OCI-LY3 (cell line): ENCODE data around the gene PLAC9.

Experiments
- EZH2phosphoT487 ChIP-seq: fragments of 200-600 bp; shearing (Covaris generic); IDR thresholded peaks from 2 replicates; pipeline ENCODE4 v1.6.1; 2018; ENCODE audit warnings: antibody characterized with exemption, mixed run types, low read depth
- TF ChIP-seq, protein P1 (sequence below): fragments of 200-600, 300-600 bp; sonication (generic); IDR thresholded peaks from 2 replicates; pipeline ENCODE4 v1.5.1; 2014; ENCODE audit warnings: antibody characterized with exemption, low read length, low read depth

DNA sequence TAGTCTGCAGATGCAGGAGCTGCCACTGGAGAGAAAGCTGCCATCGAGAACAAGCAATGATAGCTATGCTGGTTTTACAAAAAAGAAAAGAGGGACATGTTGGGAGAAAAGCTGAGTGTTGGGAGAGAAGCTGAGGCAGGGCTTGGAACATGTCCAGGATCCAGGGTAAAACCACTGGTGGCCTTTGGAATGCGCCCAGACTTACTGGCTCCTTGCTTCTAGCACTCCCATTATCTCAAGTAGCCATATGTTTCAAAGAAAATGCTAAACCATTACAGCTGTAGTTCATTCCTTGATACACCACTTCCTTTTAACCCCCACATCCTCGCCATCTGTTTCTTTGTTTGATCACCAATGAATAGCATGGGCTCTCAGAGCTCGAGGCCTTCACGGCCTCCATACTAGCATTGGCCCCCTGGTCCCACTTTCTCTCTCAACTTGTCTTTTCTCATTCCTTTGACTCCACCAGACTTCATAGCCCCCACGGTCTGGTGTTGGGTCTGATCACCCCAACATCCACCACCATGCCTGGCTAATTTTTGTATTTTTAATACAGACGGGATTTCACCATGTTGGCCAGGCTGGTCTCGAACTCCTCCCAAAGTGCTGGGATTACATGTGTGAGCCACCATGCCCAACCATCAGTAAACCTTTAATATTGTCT lies 23.8 kb upstream of the PLAC9 start:
- TF ChIP-seq, protein P1, sequence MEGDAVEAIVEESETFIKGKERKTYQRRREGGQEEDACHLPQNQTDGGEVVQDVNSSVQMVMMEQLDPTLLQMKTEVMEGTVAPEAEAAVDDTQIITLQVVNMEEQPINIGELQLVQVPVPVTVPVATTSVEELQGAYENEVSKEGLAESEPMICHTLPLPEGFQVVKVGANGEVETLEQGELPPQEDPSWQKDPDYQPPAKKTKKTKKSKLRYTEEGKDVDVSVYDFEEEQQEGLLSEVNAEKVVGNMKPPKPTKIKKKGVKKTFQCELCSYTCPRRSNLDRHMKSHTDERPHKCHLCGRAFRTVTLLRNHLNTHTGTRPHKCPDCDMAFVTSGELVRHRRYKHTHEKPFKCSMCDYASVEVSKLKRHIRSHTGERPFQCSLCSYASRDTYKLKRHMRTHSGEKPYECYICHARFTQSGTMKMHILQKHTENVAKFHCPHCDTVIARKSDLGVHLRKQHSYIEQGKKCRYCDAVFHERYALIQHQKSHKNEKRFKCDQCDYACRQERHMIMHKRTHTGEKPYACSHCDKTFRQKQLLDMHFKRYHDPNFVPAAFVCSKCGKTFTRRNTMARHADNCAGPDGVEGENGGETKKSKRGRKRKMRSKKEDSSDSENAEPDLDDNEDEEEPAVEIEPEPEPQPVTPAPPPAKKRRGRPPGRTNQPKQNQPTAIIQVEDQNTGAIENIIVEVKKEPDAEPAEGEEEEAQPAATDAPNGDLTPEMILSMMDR = no peak
- TF ChIP-seq EZH2phosphoT487 = no peak
